SIG-M5 (cell line): ENCODE measurements around the gene GABRG3.
"Not testable (repeated sequence)": the region's sequence is repeated elsewhere in the genome, so short reads cannot be mapped to it uniquely, and the experiment has no call there.

ENCODE experiments used
- DNase-seq: peaks from one replicate; lab custom pipeline; 2025; lab: John Stamatoyannopoulos, UW

GABRG3 gene

GRCh38 chr15:26996250-26996649, 25.3 kb downstream of the GABRG3 start:
- no peak for DNase-seq

GRCh38 chr15:27003003-27003402, 32.0 kb downstream of the GABRG3 start:
- DNase-seq: not testable (repeated sequence)

GRCh38 chr15:27004226-27004625, 33.2 kb downstream of the GABRG3 start:
- not testable (repeated sequence) for DNase-seq

GRCh38 chr15:27017168-27017809, 46.3 kb downstream of the GABRG3 start:
- no peak for DNase-seq

GRCh38 chr15:27019687-27020086, 48.7 kb downstream of the GABRG3 start:
- DNase-seq: no peak

- no peak for DNase-seq
Measured at GRCh38 chr15:27025481-27025966, 54.5 kb downstream of the GABRG3 start.

GRCh38 chr15:27027229-27027628, 56.2 kb downstream of the GABRG3 start:
- no peak for DNase-seq

- DNase-seq: no peak
Measured at GRCh38 chr15:27028858-27029477, 58.0 kb downstream of the GABRG3 start.

- DNase-seq: no peak
Measured at GRCh38 chr15:27036210-27036609, 65.2 kb downstream of the GABRG3 start.

GRCh38 chr15:27037501-27037900, 66.5 kb downstream of the GABRG3 start:
- DNase-seq: no peak

- DNase-seq: no peak
Measured at GRCh38 chr15:27039152-27039551, 68.2 kb downstream of the GABRG3 start.

- DNase-seq: no peak
Measured at GRCh38 chr15:27042230-27042629, 71.2 kb downstream of the GABRG3 start.

- no peak for DNase-seq
Measured at GRCh38 chr15:27042646-27043045, 71.7 kb downstream of the GABRG3 start.

GRCh38 chr15:27043770-27044169, 72.8 kb downstream of the GABRG3 start:
- DNase-seq: no peak

- DNase-seq: no peak
Measured at GRCh38 chr15:27045796-27046195, 74.8 kb downstream of the GABRG3 start.

- no peak for DNase-seq
Measured at GRCh38 chr15:27046880-27047279, 75.9 kb downstream of the GABRG3 start.

GRCh38 chr15:27050163-27050562, 79.2 kb downstream of the GABRG3 start:
- DNase-seq: no peak

GRCh38 chr15:27054426-27054825, 83.4 kb downstream of the GABRG3 start:
- no peak for DNase-seq

GRCh38 chr15:27057904-27058645, 87.1 kb downstream of the GABRG3 start:
- DNase-seq: no peak

- no peak for DNase-seq
Measured at GRCh38 chr15:27058939-27059338, 88.0 kb downstream of the GABRG3 start.

GRCh38 chr15:27059610-27060202, 88.7 kb downstream of the GABRG3 start:
- no peak for DNase-seq

- DNase-seq: no peak
Measured at GRCh38 chr15:27061739-27062138, 90.8 kb downstream of the GABRG3 start.

- DNase-seq: no peak
Measured at GRCh38 chr15:27062951-27063350, 92.0 kb downstream of the GABRG3 start.
